Mucosa of stomach (tissue), 1 donor: Measurements from ENCODE around the gene MIPEP.
"Not testable (repeated sequence)": the region's sequence is repeated elsewhere in the genome, so short reads cannot be mapped to it uniquely, and the experiment has no call there.

Experiments
- H3K27me3 ChIP-seq: one replicate; pipeline ENCODE4 v1.7.0; 2013; ENCODE audit warnings: mild to moderate bottlenecking, low read length; ENCODE audit not compliant: control insufficient read depth, insufficient read depth
- H3K36me3 ChIP-seq: one replicate; pipeline ENCODE4 v1.7.0; 2013; ENCODE audit warnings: low read length; ENCODE audit not compliant: control insufficient read depth, insufficient read depth
- H3K4me1 ChIP-seq: one replicate; pipeline ENCODE4 v1.7.0; 2013; ENCODE audit warnings: mild to moderate bottlenecking, low read length; ENCODE audit not compliant: control insufficient read depth, insufficient read depth
- H3K4me3 ChIP-seq: one replicate; pipeline ENCODE4 v1.7.0; 2013; ENCODE audit warnings: low read length
- H3K9ac ChIP-seq: one replicate; pipeline ENCODE4 v1.7.0; 2013; ENCODE audit warnings: mild to moderate bottlenecking, low read length, moderate library complexity
- H3K9me3 ChIP-seq: one replicate; pipeline ENCODE4 v1.7.0; 2013; ENCODE audit warnings: mild to moderate bottlenecking, low read length, moderate library complexity; ENCODE audit not compliant: control insufficient read depth
- donor health status: Pancreatic carcinoma.

The MIPEP gene

DNA sequence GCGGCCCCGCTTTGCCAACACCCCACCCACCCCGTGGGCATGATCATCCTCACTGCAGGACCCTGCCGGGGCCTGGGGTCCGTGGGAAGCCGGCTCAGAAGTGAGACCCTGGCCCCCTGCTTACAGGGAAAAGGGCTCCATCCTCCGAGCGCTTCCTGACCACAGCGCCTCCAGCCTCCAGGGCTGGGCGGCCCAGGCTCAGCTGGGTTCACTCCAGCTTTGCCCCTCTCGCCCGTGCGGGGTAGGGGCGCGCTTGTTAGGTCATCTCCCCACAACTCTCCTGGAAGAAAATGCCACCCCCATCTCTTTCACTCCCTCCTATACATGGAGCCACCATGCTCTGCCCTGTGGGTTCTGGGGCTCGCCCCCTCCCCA lies 14.7 kb upstream of the MIPEP start:
- Histone ChIP-seq H3K9ac (no peak overlapping the region), H3K9me3 (no peaks in the 10 kb centered on the region), H3K36me3 (no peaks in the 10 kb centered on the region), H3K4me3 (no peak overlapping the region), H3K4me1 (no peaks in the 10 kb centered on the region), H3K27me3 (peaks cover 35% of the 10 kb centered on the region)

DNA sequence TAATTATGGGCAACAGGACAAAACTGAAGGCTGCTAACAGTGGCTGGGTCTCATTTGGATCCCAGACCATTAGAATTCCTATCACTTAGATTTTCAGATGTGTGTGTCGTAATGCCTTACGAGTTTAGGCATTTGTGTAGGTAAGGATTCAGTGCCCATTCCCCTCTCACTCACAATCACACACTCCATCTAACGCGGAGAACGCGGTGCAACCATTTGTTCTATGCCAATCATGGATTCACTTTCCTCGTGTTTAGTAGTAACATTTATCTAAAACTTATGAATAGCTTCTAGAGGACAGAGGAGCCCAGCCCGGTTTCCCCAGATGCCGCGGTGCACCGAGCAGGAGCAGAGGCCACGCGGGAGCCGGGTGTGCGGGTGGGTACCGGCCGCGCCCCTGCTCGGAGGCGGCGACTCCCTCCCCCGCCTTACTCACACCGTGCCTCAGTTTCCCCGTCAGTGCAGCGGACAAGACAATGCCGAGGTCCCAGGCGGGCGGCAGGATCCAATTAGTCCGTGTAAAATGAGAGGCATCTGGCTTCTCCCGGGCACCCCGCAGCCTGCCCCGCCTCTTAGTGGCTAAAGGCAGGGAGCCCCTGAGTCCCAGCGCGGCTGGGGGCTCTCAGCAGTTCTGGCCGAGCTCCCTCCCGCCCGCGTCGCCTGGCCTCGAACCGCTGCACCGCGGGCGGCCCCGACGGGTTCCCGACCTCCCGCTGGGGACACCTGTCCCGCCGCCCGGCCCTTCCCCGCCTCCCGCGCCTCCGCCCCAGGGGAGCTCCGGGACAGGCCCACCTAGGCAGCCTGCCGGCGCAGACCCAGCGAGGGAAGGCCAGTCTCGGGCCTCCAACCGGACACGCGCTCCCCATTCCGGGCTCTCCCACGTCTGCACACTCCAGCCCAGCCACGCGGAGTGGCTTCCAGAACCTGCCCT lies 14.0 kb upstream of the MIPEP start:
- H3K27me3 ChIP-seq = peaks cover 35% of the 10 kb centered on the region
- H3K9me3 ChIP-seq = no peaks in the 10 kb centered on the region
- no peaks in the 10 kb centered on the region for H3K36me3 ChIP-seq
- no peaks in the 10 kb centered on the region for H3K4me1 ChIP-seq
- H3K4me3 ChIP-seq = no peak overlapping the region
- no peak overlapping the region for H3K9ac ChIP-seq

DNA sequence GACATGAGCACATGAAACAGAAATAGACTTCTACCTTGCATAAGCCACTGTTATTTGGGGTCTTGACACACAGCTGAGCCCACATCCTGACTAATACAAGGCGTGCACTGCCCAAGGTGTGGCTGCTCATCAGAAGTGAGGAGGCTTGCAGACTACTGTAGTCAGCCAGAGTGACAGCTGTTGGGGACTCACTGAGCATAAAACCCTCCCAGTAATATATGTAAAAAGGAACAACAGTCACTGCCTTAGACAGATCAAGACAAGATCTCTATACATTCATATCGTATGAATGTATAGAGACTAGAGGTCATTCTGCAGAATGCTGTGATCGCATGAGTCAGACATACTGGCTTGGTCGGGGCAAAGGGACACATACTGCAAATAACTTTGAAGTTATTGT lies 12.2 kb upstream of the MIPEP start:
- H3K9ac ChIP-seq = no peak overlapping the region
- H3K4me3 ChIP-seq = no peak overlapping the region
- no peaks in the 10 kb centered on the region for H3K36me3 ChIP-seq
- H3K27me3 ChIP-seq = peaks cover 35% of the 10 kb centered on the region
- H3K4me1 ChIP-seq = no peaks in the 10 kb centered on the region
- no peaks in the 10 kb centered on the region for H3K9me3 ChIP-seq

DNA sequence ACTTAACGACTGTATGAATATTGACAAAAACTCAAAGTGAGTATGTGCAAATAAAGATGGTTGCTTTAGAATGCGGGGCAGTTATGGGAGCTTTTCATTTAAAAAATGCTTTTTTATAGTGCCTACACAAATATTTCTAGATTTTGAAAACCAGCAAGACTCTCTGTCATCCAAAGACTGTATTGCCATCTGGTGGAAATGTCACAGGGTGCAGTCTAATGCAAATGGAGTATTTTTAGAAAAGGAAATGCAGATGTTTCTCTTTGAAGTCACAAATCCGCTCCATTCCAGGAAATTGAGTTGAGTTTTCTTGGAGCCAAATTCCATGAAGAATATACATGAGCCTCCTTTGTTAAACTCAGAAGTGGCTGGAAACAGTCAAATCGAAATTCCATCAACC lies 10.4 kb upstream of the MIPEP start:
- Histone ChIP-seq H3K36me3 (no peaks in the 10 kb centered on the region), H3K9ac (no peak overlapping the region), H3K4me3 (no peak overlapping the region), H3K4me1 (no peaks in the 10 kb centered on the region), H3K9me3 (no peaks in the 10 kb centered on the region), H3K27me3 (peaks cover 33% of the 10 kb centered on the region)

DNA sequence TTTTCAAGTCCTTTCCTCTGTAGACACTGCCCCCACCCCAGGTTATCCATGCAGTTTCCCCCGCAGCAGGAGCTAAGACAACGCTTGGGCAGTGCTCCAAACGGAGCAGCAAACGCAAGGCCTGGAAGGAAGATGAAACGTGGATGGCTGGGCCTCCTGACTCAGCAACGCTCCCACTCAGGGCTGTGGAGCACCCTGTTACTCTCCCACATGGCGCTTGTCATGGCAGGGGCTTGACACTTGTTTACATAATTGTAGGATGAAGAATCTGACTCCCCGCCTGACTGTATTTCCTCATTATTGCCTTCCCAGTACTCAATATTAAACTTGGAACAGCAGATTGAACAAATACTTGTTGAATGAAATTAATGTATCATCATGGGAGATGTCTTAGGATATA lies 8.9 kb upstream of the MIPEP start:
- Histone ChIP-seq H3K4me3 (no peak overlapping the region), H3K36me3 (no peaks in the 10 kb centered on the region), H3K9ac (no peak overlapping the region), H3K4me1 (no peaks in the 10 kb centered on the region), H3K27me3 (peaks cover 19% of the 10 kb centered on the region), H3K9me3 (no peaks in the 10 kb centered on the region)

DNA sequence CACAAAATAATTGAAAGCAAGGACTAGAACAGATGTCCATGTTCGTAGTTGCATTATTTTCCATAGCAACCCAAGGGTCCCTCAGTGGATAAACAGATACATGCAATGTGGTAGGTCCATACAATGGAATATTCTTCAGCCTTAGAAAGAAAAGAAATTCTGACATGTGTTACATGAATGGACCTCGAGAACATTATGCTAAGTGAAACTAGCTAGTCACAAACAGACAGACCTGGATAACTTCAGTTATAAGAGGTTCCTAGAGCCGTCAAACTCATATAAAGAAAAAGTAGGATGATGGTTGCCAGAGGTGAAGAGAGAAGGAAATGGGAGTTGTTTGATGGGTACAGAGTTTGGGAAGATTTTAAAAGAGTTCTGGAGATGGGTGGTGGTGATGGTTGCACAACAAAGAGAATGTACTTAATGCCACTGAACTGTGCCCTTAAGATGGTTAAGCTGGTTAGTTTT lies 8.3 kb upstream of the MIPEP start, which contains the start of gene C1QTNF9B:
C1QTNF9B (minus strand) TSS at position 51 of the 468 bp plus-strand sequence.
- H3K9ac ChIP-seq, H3K4me3 ChIP-seq, H3K36me3 ChIP-seq, H3K9me3 ChIP-seq, H3K4me1 ChIP-seq: not testable (repeated sequence)
- H3K27me3 ChIP-seq = peaks cover 13% of the 10 kb centered on the region

DNA sequence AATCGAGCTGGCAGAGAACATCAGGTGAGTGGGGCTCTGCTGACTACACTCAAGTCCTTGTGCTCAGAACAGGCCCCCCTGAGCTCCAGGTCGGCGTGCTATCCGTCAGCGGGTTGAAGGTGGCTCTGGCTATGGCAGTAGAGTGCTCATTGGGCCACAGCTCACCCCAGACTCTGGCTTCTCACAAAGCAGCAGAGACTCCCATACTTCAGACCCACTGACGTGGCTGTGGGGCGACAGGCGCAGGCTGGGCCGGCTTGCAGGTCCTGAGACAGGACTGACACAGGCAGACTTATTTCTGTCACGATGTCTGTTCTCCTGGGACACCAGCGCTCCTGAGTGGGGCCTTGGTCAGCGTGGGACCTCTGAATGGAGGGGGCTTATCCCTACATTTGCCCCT lies 5.5 kb upstream of the MIPEP start:
- H3K9me3 ChIP-seq, H3K9ac ChIP-seq, H3K4me1 ChIP-seq, H3K27me3 ChIP-seq, H3K4me3 ChIP-seq, H3K36me3 ChIP-seq: not testable (repeated sequence)

DNA sequence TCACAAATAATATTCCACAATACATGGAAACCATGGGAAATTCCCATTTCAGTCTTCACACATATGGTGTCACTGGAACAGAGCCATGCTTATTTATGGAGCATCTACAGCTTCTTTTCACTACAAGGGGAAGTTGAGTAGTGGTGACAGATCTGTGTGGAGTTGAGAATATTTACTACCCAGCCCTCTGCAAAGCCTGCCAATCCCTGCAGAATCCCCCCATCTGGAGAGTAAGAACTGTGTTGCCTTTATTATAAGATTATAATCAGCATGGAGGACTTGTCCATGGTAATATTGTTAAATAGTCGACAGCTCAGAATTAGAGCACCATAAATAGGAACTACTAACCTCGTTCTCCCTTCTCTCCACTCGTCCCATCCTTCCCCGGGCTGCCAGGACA lies 4.6 kb upstream of the MIPEP start:
- not testable (repeated sequence) for H3K9me3 ChIP-seq, H3K27me3 ChIP-seq, H3K4me1 ChIP-seq, H3K36me3 ChIP-seq, H3K4me3 ChIP-seq, H3K9ac ChIP-seq

DNA sequence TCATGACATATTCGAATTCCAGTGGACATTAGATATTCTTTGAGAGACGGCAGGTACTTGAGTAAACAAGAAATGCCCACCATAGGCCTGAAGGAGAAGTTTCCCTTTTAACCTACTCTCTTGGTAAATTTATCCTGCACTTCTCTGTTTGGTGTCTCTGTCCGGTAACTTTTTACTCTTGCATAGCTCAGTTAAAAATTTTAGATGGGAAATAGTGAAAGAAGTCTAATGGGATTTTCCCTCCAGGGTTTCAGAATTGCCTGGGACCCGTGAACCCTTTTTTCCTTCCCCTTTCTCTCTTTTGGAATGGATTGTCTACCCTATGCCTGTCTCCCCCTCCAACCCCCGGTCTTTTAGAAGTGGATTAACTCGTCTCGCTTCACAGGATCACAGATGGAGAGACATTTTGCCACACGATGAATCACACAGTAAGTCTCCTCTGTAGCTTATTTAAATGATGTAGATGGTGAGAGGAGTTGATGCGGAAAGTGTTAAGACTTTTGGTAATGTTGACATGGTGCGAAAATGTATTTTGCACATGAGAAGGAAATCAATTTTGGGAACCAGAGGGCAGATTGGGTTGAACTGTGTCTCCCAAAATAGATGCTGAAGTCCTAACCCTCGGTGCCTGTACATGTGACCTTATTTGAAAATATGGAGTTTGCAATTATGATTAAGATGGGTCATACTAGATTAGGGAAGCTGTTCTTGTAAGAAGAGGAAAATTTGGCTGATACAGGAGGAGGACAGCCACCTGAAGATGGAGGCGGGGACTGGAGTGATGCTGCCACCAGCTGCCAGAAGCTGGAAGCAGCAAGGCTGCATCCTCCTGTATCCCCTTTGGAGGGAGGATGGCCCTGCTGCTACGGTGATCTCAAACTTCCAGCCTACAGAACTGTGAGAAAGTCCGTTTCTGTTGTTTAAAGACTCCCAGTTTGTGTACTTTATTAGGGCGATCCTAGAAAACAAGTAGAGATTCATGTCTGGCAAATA lies 711 bp upstream of the MIPEP start:
- Histone ChIP-seq H3K4me3 (peak overlapping the region; percentile 84), H3K36me3 (no peaks in the 10 kb centered on the region), H3K4me1 (no peaks in the 10 kb centered on the region), H3K27me3 (no peaks in the 10 kb centered on the region), H3K9me3 (no peaks in the 10 kb centered on the region), H3K9ac (no peak overlapping the region)

DNA sequence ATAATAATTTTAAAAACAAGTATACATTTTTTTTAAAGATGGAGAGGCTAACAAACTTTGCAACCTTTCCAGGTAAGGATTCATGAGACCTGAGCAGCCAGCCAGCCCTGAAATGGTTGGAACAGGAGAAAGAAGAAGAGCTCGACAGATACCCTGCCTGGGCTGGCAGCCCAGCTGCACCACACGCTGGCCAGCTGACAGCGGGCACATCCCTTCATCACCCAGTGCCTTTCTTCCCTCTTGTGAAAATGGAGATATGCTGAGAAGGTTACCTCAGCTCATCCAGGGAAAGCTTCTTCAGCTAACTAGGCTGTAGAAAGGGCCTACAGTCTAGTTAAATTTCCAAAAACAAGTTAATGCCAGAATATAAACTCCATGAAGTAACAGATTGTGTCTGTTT lies 4.8 kb downstream of the MIPEP start:
- not testable (repeated sequence) for H3K36me3 ChIP-seq, H3K4me3 ChIP-seq, H3K4me1 ChIP-seq, H3K27me3 ChIP-seq, H3K9ac ChIP-seq, H3K9me3 ChIP-seq

DNA sequence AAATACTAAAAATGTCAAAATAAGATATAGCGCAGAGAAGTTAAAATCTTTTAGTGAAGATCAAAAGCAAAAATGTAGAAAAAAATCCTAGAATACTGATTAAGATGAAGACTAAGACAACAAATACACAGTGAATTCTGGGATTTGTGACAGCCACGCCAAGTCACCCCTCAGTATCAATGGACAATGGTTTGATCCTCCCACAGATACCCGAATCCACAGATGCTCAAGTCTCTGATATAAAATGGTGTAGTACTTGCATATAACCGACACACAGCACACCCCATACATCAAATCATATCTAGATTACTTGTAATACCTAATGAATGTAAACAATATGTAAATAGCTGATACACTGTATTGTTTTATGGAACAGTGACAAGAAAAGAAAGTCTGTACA lies 5.9 kb downstream of the MIPEP start:
- Histone ChIP-seq H3K4me1 (no peaks in the 10 kb centered on the region), H3K4me3 (no peak overlapping the region), H3K9ac (no peak overlapping the region), H3K9me3 (no peaks in the 10 kb centered on the region), H3K36me3 (no peaks in the 10 kb centered on the region), H3K27me3 (no peaks in the 10 kb centered on the region)

DNA sequence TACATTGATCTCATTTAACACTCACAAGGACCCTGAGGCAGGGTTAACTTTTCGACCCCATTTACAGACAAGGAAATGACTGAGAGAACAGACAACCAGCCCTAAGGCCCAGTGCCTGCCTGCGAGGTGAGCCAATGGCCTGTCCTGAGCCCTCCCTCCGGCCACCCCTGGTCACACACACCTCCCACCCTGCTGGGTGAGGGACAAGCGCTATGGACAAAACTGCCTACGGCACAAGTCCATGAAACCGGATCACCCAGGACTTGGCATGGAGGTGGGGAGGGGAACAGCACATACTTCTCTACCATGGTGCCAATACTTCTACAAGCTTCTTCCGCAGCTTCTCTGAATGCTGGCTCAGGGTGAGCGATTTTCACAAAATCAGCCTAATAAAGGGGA lies 7.8 kb downstream of the MIPEP start:
- not testable (repeated sequence) for H3K36me3 ChIP-seq, H3K9me3 ChIP-seq, H3K9ac ChIP-seq, H3K4me3 ChIP-seq, H3K4me1 ChIP-seq, H3K27me3 ChIP-seq
